ENCODE data around the gene RAPGEF1. TPM values are rescaled to one million over a fixed set of nuclear protein-coding genes. Genes with fewer than 3 reads are reported as not detected.

RAPGEF1 gene
- total and polyA plus RNA-seq, 2 of the 13 experiments (the other 11 are each of a cell fraction or from before 2014, with no cell fraction given), result 21.2 to 38.9 TPM

- TF ChIP-seq ZNF24 (IDR thresholded peaks at IDR 0.05), result no peak
- TF ChIP-seq MTF2 (CRISPR knock-in tag; IDR thresholded peaks at IDR 0.05; ENCODE audit: borderline replicate concordance), result no peak
- no peak for TF ChIP-seq SNAPC4 (CRISPR knock-in tag; IDR thresholded peaks at IDR 0.05)
- no peak for TF ChIP-seq CC2D1A (CRISPR knock-in tag; IDR thresholded peaks at IDR 0.05)
- TF ChIP-seq SIN3A (IDR thresholded peaks at IDR 0.05; ENCODE audit: borderline replicate concordance, low read depth, low read length), result 0 out of 2 replicates have a peak, but pooled peaks have one; percentile 57
- peak; percentile 75; the same call in 1 of the 2 replicates for TF ChIP-seq GFI1 (CRISPR knock-in tag; IDR thresholded peaks at IDR 0.05; ENCODE audit: borderline replicate concordance)
- TF ChIP-seq MAF1 (CRISPR knock-in tag; IDR thresholded peaks at IDR 0.05; ENCODE audit: borderline replicate concordance), result no peak
- TF ChIP-seq HBP1 (CRISPR knock-in tag; IDR thresholded peaks at IDR 0.05; ENCODE audit: low read depth), result peak; percentile 85; the same call in 1 of the 2 replicates
- no peak for TF ChIP-seq ZBTB14 (CRISPR knock-in tag; IDR thresholded peaks at IDR 0.05)
- peak; percentile 87 for TF ChIP-seq ELF3 (CRISPR knock-in tag; IDR thresholded peaks at IDR 0.05)
- TF ChIP-seq SPEN (CRISPR knock-in tag; IDR thresholded peaks at IDR 0.05; ENCODE audit: low read depth), result no peak
- no peak for TF ChIP-seq IKZF1 (IDR thresholded peaks at IDR 0.05)
- TF ChIP-seq STAT6 (CRISPR knock-in tag; IDR thresholded peaks at IDR 0.05; ENCODE audit: borderline replicate concordance), result peak; percentile 88
- 0 out of 2 replicates have a peak, but pooled peaks have one; percentile 68 for TF ChIP-seq TFDP2 (CRISPR knock-in tag; IDR thresholded peaks at IDR 0.05)
- no peak for TF ChIP-seq ZNF333 (CRISPR knock-in tag; IDR thresholded peaks at IDR 0.05; ENCODE audit: borderline replicate concordance)
- no peak for TF ChIP-seq ZNF839 (CRISPR knock-in tag; IDR thresholded peaks at IDR 0.05; ENCODE audit: borderline replicate concordance)
- no peak for TF ChIP-seq JARID2 (CRISPR knock-in tag; IDR thresholded peaks at IDR 0.05; ENCODE audit: insufficient replicate concordance)
Measured at GRCh38 chr9:131605770-131606590, 133.9 kb downstream of the RAPGEF1 start (continued).
